SK-MEL-5 (cell line): ENCODE measurements around the gene RNF19B. TPM values are rescaled to one million over a fixed set of nuclear protein-coding genes. Genes with fewer than 3 reads are reported as not detected.
"Not testable (repeated sequence)": the region's sequence is repeated elsewhere in the genome, so short reads cannot be mapped to it uniquely, and the experiment has no call there.

ENCODE experiments used
- DNase-seq: peaks from one replicate; pipeline ENCODE4 v3.0.0-alpha.2; 2016; ENCODE audit warnings: low read depth, low spot score
- in situ Hi-C: cut with HindIII; loops from 2 replicates; pipeline ENCODE4 v1.10.0; 2016; ENCODE audit warnings: low sequenced_read_pairs, high pct_unique_total_duplicates, low pct_unique_long_range_greater_than_20kb
- total RNA-seq: library from RNA; depleted of rRNA; stranded (reverse); fragments of >200 nt; shearing (Covaris generic); gene quantifications from 2 replicates; pipeline ENCODE4 v1.2.3, GENCODE V29; 2014

The RNF19B gene
- total RNA-seq, 1 experiment from 2014 or later = 32.0 TPM

GRCh38 chr1:32998997-32999396 lies 34.4 kb upstream of the RNF19B start:
- in situ Hi-C loops = no loop called here
- DNase-seq = no peak

DNA sequence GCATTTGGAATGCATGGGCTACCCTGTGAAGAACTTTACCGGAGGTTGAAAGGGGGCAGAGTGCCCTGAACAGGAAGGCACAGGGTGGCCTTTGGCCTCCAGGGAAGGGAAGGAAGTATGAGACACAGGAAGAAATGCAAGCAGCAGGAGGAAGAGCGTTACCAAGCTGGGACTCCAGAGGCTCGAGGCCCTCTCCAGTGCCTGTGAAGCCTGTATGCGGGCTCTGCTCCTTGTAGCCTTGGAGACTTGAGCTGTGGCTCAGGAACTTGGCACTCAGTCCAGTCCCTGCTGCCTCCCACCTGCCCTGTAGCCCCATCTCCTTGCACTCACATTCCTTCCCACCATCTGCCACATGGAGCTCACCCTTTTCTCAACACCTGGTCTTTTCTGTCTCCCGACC lies 33.5 kb upstream of the RNF19B start:
- in situ Hi-C loops = no loop called here
- no peak for DNase-seq

DNA sequence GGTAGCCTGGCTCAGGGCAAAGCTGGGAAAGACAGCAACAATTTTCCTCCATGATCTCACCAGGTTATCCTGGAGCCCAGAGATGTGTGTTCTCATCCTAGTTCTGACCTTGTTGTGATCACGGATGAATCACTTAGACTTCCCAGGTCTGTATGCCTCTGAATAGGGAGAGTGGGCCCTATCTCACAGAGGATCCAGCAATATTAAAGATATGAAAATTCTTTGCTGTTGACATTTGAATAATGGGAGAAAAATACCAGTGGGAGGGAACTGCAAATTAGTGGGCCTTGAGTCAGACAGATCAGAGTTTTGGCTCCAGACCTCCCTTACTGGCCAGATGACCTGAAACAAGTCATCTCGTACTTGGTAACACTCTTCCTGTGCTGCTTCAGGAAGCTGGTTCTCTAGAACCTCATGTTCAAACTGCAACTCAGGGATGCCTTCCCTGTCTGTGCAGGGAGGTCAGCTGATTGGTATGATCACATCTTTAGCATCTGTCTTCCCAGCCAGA lies 32.8 kb upstream of the RNF19B start:
- in situ Hi-C loops = no loop called here

GRCh38 chr1:32993324-32993636 lies 28.7 kb upstream of the RNF19B start:
- DNase-seq, in situ Hi-C loops: not testable (repeated sequence)

More for the DNA sequence above, 32.8 kb upstream of the RNF19B start:
- DNase-seq = no peak

DNA sequence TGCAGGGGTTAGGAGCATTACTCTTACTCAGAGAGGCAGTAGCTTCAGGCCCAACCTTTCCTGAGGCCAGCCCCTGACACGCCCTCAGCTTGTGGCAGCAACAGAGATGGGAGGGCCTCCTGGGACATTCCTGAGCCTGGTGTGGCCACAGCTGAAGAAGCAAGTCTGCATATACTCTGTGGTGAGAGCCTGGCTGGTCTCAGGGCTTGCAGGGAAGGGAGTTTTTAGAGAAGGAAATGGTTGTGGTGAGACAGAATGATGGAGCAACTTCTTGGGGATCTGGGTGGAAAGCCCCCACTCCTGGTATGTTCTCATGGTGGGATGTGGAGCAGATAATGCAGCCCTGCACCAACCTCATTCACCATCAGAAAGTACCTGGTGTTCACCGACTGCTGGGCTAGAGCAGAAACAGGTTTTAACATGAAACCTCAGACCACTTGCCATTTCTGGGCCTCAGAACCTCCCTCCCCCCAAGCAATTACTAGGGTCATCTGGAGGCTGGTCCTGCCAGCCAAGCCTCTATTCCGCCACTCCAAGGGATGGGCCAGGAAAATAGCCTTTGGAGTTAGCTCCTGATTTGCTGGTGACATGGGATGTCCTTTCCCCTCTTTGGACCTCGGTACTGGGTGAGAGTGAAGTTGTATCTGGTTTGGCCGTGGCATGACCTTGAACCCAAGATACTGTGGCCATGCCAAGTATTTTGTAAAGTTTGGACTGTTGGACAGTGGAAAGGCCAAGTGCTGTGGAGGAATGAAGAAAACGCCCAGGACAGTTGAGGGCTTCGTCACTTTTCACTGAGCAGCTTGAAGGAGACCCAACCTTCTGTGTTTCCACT lies 28.1 kb upstream of the RNF19B start:
- in situ Hi-C loops = no loop called here
- peak; percentile 63 for DNase-seq

GRCh38 chr1:32991819-32992488 lies 27.3 kb upstream of the RNF19B start:
- DNase-seq = no peak
- in situ Hi-C loops = no loop called here

DNA sequence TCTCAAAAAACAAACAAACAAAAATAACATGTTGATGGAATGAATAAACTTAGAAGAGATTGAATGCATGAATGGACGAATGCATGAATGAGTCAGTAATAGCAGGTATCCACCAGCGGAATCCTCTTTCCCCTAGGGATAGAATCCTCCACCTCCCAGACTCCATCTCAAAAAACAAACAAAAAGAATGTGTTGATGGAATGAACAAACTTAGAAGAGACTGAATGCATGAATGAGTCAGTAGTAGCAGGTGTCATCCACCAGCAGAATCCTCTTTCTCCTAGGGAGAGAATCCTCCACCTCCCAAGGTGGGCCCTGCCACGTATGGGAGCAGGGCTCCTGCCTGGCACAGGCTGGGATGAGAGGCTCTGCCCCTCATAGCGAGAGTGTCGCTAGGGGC lies 26.8 kb upstream of the RNF19B start:
- DNase-seq = no peak
- in situ Hi-C loops = no loop called here

DNA sequence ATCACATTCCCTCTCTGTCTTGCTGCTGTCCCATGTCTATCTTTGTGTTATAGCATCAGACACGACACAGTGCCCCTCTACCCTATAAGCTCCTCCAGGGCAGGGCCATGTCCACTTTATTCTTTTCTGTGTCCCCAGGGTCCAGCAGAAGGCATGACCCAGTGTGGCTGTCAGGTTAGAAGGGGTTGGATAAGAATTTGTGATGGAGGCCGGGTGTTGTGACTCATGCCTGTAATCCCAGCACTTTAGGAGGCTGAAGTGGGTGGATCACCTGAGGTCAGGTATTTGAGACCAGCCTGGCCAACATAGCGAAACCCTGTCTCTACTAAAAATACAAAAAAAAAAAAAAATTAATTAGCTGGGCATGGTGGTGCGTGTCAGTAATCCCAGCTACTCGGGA lies 26.3 kb upstream of the RNF19B start:
- in situ Hi-C loops = no loop called here
- no peak for DNase-seq

DNA sequence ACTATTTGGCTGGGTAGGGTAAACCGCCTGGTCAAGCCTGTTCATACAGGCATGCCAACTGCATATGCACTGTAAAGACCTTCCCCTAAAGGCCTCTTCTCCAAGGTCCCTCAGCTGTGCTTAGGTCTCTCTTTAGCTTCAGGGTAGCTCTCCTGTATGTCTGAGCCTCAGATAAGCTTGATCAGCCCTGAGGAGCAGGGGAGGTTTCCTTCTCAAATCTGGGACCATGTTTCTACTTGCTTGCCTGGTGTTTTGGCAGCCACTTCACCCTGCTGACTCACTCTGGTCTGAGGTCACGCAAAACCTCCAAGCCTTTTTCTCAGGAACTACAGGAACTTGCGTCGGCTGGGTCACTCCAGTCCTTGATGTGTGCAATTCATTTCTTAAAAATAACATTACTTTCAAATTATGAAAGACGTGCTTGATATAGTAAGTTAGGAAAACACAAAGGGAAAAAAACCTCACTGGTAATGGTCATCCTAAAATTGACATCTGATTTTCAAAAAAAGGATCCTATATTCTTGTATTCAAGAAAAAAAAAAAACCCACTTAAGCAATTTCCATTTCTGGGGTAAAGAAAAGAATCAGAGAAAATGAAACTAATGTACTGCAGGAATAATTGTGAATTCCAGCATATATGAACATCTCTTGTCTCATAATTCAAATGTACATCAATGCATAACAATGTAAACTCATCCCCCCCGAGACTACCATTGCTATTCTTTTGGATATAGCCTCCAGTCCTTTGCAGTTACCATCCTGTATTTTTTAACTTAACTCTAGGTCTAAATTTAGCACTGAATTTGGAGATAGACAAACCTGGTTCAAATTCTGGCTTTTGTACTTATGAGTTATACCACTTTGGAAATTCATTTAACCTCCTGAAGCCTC lies 24.8 kb upstream of the RNF19B start:
- DNase-seq = peak; percentile 70
- in situ Hi-C loops = no loop called here

- in situ Hi-C loops = no loop called here
- DNase-seq = no peak
Observed at GRCh38 chr1:32988665-32989064, 24.1 kb upstream of the RNF19B start.

GRCh38 chr1:32985226-32985625 lies 20.6 kb upstream of the RNF19B start:
- in situ Hi-C loops = no loop called here
- no peak for DNase-seq

GRCh38 chr1:32984455-32985171 lies 20.0 kb upstream of the RNF19B start:
- DNase-seq = no peak
- in situ Hi-C loops = no loop called here

- in situ Hi-C loops = no loop called here
Observed at GRCh38 chr1:32984090-32984454, 19.5 kb upstream of the RNF19B start.

DNA sequence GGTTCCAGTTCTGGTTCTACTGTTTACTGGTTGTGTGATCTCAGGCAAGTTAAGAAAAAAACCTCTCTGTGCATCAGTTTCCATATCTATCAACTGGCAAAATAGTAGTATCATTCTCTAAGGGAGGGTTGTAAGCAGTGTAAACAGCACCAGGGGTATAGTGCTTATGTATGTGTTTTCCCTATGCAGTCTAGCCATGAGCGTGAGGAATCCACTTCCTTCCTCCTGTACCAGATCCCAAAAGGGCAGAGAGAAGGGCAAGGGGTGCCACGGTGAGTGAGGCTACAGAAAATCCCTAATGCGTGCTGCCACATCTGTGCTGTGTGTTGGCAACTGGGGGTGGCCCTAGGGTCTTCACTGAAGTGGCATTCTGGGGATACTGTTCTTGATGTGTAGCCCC lies 18.4 kb upstream of the RNF19B start:
- DNase-seq = no peak
- in situ Hi-C loops = no loop called here

More at GRCh38 chr1:32984090-32984454, 19.5 kb upstream of the RNF19B start:
- DNase-seq = no peak

DNA sequence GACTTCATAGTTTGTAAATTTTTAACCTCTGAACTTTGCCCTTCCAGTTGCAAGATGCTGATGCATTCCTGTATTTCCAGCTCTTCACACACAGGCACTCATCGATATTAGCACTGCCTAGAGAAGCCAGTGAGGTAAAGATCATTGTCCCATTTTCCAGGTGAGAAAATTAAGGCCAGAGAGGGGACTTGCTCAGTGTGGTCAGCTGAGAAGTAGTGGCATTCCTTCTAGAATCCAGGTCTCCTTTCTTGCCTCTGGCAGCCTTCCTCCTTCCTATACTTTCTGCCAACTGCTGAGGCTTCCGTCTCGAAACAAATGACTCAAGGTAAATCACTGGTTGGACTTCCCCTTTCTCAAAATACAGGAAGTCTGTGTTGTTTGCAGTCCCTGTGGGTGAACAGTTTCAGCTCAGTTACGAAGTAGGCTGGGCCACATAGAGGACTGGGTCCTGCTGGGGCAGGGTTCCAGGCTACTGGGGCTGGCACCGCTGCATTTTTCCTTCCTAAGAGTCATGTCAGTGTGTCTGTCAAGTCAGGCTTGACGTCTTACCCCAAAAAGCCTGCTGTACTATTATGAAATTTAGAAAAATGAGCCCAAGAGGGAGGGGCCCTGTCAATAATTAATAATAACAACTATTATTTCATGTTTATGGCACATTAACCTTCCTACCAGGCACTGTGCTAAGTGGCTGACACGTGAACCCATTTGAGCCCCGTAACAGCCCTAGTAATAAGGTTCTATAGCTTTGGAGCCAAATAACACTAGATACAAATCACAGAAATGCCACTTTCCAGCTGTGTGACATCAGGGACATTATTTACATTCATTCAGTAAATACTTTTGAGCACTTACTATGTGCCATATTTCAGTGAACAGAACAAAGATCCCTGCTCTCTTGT lies 16.6 kb upstream of the RNF19B start:
- in situ Hi-C loops = no loop called here
- no peak for DNase-seq

GRCh38 chr1:32980080-32980479 lies 15.5 kb upstream of the RNF19B start:
- no peak for DNase-seq
- in situ Hi-C loops = no loop called here

DNA sequence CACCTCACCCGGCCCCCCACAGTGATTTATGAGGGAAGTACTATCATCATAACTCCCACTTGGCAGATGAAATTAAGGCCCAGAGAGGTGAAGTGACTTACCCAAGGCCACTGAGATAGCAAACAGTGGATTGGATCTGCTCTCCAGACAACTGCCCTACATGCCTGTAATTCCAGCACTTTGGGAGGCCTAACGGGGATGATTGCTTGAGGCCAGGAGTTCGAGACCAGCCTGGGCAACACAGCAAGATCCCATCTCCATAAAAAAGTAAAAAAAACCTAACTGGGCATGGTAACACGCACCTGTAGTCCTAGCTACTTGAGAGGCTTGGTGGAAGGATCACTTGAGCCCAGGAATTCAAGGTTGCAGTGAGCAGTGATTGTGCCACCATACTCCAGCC lies 14.2 kb upstream of the RNF19B start:
- DNase-seq = no peak
- in situ Hi-C loops = no loop called here
